Adipose tissue (tissue), 3 donors: ENCODE measurements around the gene BICRAL. TPM values are rescaled to one million over a fixed set of nuclear protein-coding genes. Genes with fewer than 3 reads are reported as not detected.

ENCODE experiments used
- H3K27ac ChIP-seq: one replicate; pipeline ENCODE4 v1.5.1; 2013; ENCODE audit warnings: low read depth, low read length
- WGBS, 3 donors: extraction: QIAGEN DNeasy Blood & Tissue Kit; methylation state at CpG; one replicate each; pipeline ENCODE4 v1.1.7; 2013; 5-methylcytosine and 5-hydroxymethylcytosine counted together
- polyA plus RNA-seq, 3 donors: library from polyadenylated mRNA; stranded (reverse); fragments of 200-250 nt; gene quantifications; one replicate each; pipeline ENCODE4 v1.2.3, GENCODE V29; 2013
- donor health status: healthy with polysubstance abuse.
- donor health status: Bipolar disorder and iron deficiency.
- donor health status: healthy.

Gene BICRAL
- polyA plus RNA-seq, 3 donors = 3.5 to 6.3 (median 4.5) TPM

- H3K27ac ChIP-seq = no peak overlapping the region
- WGBS, 3 donors = 80 to 82% (median 82%) methylated on average over 3 of the region's 3 CpGs
These were observed 37.0 kb downstream of the BICRAL start for GRCh38 chr6:42818878-42819277.

DNA sequence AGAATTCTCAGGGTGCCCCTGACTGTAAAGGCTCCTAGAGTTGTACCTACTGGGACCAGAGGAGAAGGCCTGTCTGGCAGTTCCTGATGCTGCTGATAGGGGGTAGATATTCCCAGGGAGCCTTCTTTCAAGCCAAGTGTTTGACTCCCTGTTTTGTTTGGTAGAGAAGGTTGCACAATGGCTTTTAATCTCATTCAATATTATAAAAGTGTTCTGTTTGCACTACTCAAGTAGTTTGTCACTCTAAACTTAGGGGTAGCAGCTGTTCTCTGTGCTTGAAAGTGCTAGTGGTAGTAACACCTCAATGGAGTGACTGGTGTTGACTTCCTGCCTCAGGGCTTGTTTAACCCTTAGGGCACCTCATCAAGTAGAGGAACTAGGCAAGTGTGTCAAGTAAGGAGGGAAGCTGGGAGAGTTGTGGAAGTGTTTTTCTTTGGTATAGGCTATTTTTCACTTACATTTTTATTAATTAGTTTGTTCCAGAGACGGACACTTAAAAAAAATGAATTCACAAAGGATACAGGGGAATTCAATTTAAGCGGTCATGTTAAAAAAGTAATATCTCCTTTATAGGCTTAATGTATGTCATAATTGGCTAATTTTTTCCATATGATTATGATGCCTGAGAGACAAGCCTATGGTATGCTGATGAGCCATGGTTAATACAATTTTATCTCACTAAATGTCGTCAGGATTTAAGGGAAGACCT, 38.1 kb downstream of the BICRAL start:
- 79 to 93% (median 92%) methylated on average over 3 of the region's 3 CpGs for WGBS, 3 donors
- no peak overlapping the region for H3K27ac ChIP-seq

GRCh38 chr6:42820512-42821340, 38.9 kb downstream of the BICRAL start:
- no peak overlapping the region for H3K27ac ChIP-seq
- WGBS, 3 donors = 62 to 72% (median 64%) methylated on average over 10 of the region's 10 CpGs

DNA sequence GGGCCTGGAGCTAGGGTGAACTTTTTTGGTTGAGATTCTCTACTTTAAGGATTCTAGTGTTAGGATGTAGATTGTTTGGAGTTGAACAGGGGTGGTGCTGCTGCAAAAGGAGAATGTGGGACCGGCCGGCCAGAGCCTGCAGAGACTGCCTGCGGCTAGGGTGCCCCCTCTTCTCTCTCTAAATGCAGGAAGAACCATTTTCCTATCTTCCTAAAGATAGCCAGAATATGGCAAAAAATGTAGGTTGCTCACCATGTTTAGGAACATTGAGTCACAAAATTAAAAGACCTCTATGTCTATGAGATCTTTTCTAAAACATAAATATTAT, 39.5 kb downstream of the BICRAL start:
- WGBS, 3 donors = 50 to 80% (median 62%) methylated on average over 3 of the region's 3 CpGs
- H3K27ac ChIP-seq = no peak overlapping the region

GRCh38 chr6:42821846-42822245, 40.0 kb downstream of the BICRAL start:
- 72 to 82% (median 76%) methylated on average over 2 of the region's 2 CpGs for WGBS, 3 donors
- H3K27ac ChIP-seq = no peak overlapping the region

GRCh38 chr6:42829561-42830092, 47.8 kb downstream of the BICRAL start:
- no peak overlapping the region for H3K27ac ChIP-seq
- WGBS, 3 donors = 96% methylated on average over 8 of the region's 8 CpGs

GRCh38 chr6:42831237-42831636, 49.4 kb downstream of the BICRAL start:
- WGBS, 3 donors = 90 to 100% (median 94%) methylated on average over 3 of the region's 3 CpGs
- no peak overlapping the region for H3K27ac ChIP-seq

DNA sequence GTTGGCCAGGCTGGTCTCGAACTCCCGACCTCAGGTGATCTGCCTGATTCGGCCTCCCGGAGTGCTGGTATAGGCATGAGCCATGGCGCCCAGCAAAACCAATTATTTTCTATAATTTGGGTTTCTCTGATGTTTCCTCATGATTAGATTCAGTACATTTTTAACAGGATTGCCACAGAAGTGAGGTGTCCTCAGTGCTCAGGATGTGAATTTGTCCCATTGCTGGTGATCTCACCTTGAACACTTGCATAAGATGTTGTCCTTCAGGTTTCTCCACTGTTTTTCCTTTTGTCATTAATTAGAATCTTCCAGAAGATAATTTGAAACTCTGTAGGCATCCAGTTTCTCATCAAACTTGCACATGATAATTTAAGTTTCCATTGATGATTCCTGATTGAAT, 52.2 kb downstream of the BICRAL start:
- no peak overlapping the region for H3K27ac ChIP-seq
- 96 to 97% (median 97%) methylated on average over 5 of the region's 5 CpGs for WGBS, 3 donors

GRCh38 chr6:42841844-42842584, 60.2 kb downstream of the BICRAL start:
- WGBS, 3 donors = 76 to 82% (median 79%) methylated on average over 6 of the region's 6 CpGs
- no peak overlapping the region for H3K27ac ChIP-seq

DNA sequence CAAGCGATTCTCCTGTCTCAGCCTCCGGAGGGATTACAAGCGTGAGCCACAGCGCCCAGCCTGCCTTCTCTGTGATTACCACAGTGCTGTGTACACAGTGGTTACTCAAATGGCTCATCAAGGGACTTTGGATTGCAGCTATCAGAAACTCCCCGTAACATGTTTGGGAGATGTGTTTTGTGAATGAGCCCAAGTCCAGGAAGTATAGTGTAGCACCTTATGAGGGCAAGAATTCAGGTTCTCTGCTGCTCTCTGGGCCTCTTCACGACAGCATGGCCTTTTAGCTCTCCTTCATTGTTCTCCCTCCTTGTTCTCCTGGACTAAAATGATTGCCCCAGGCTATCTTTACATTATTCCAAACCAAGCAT, 63.5 kb downstream of the BICRAL start:
- 96 to 99% (median 97%) methylated on average over 6 of the region's 6 CpGs for WGBS, 3 donors
- no peak overlapping the region for H3K27ac ChIP-seq

DNA sequence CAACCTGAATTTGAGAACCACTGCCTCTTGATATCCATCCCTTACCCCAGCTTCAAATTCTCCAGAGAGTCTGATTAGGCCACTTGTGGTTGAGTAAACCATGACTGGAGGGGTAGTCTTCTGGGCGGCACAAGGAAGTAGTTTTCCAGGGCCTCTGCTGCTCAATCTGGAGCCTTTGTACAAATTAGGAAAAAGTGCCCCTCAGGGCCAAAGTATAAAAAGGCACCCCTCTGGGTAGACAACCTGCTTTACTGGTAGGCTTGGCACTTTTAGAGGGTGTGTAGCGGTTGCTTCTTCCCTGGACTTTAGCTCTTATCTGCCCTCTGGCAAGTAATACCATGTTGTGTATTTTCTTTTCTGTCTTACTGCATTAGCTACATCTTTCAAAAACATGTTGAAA, 64.7 kb downstream of the BICRAL start:
- H3K27ac ChIP-seq = no peak overlapping the region
- 80 to 95% (median 86%) methylated on average over 2 of the region's 2 CpGs for WGBS, 3 donors

DNA sequence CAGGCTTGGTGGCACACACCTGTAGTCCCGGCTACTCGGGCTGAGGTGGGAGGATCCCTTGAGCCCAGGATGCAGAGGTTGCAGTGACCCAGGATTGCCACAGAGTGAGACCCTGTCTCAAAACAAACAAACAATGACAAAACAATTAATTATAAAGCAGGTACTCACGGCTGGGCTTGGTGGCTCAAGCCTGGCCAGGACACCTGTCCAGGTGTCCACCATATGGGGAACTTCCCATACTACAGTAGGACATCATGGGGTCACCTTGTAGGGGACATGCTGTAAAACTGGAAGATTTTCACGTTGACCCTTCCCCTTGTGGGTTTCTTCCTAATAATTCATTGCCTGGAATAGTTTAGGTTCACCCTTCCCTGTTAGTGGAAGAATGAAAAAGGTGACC, 66.8 kb downstream of the BICRAL start:
- no peak overlapping the region for H3K27ac ChIP-seq
- 64 to 94% (median 87%) methylated on average over 4 of the region's 4 CpGs for WGBS, 3 donors

GRCh38 chr6:42851599-42851998, 69.7 kb downstream of the BICRAL start:
- no peak overlapping the region for H3K27ac ChIP-seq
- 93 to 95% (median 93%) methylated on average over 2 of the region's 2 CpGs for WGBS, 3 donors

DNA sequence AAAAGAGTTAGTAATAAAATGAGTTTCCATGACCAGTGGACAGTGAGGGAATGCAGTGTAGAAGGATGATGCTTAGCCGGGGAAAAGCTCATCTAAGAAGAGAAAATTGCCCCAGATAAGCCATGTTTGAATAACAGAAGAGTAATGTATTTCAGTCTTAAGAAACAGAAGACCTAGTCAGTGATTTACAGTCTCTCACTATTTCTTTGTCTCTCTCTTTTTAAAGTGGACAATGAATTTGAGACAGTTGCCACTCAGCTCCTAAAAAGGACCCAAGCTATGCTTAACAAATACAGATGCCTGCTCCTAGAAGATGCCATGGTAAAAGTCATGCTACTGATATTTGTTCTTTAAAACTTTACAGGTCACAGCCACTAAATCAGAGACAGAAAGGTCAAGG, 78.2 kb downstream of the BICRAL start:
- H3K27ac ChIP-seq = no peak overlapping the region
- WGBS, 3 donors = 86 to 89% (median 88%) methylated on average over 1 of the region's 1 CpG

- H3K27ac ChIP-seq = no peak overlapping the region
- 93 to 95% (median 93%) methylated on average over 6 of the region's 6 CpGs for WGBS, 3 donors
These were observed 78.6 kb downstream of the BICRAL start for GRCh38 chr6:42860481-42860880.

DNA sequence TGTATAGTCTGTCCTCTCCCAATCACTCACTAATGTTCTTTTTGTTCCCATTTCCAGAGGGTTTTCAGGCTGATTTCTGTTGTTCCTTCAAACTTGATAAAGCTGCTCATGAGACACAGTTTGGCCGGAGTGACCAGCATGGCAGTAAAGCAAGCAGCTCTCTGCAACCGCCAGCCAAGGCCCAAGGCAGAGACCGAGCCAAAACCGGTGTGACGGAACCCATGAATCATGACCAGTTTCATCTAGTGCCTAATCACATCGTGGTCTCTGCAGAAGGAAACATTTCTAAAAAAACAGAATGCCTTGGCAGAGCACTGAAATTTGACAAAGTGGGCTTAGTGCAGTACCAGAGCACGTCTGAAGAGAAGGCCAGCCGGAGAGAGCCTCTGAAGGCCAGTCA, 82.8 kb downstream of the BICRAL start:
- WGBS, 3 donors = 81 to 87% (median 82%) methylated on average over 8 of the region's 8 CpGs
- H3K27ac ChIP-seq = no peak overlapping the region

DNA sequence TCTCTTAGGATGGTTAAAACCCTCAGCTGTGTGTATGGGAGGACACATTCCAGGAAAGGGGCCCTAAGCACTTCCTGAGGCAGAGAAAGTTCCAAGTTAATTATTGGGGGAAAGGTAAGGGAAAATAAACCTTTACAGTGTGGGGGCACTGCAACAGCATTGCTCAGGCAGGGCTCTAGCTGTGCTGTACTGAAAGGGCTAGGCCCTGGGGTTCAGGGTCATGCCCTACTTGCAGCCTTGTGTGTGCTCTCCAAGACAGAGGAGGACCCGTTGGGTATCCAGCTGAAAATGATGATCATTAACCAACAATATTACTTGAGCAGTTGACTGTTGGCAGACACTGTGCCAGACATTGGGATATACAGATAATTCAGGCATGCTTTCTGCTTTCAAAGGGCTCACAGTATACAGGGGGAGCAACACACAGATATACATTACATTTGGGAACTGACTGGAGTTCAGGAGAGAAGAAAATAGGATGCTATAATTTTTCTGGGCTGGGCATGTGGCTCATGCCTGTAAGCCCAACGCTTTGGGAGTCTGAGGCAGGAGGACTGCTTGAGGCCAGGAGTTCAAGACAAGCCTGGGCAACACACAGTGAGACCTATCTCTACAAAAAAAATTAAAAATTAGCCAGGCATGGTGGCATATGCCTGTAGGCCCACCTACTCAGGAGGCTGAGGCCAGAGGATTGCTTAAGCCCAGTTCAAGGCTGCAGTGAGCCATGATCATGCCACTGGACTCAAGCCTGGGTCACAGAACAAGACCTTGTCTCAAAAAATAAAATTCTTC, 88.5 kb downstream of the BICRAL start:
- no peak overlapping the region for H3K27ac ChIP-seq
- WGBS, 3 donors = 64 to 85% (median 67%) methylated on average over 2 of the region's 2 CpGs

- 73 to 84% (median 82%) methylated on average over 3 of the region's 3 CpGs for WGBS, 3 donors
- no peak overlapping the region for H3K27ac ChIP-seq
These were observed 89.9 kb downstream of the BICRAL start for GRCh38 chr6:42871711-42872110.
